HCT116 (cell line): ENCODE results near the gene INTS6L. TPM values are rescaled to one million over a fixed set of nuclear protein-coding genes. Genes with fewer than 3 reads are reported as not detected.

Experiments used
- ATAC-seq: fragments of 200-7000 bp; cut with Tn5 transposase; 2 replicates; pipeline ENCODE4 v1.9.1; 2020; ENCODE audit warnings: mild to moderate bottlenecking, moderate library complexity
- BruUV-seq: library from RNA; stranded (reverse); fragments of 400-500 nt; replicated peaks from 2 replicates; lab custom pipeline; 2021; lab: Mats Ljungman, UMichigan
- CTCF ChIA-PET: fragments of 300-600 bp; sonication (Branson Sonifier 250); formaldehyde crosslinking; loops from one replicate; lab custom pipeline; 2021; ENCODE audit warnings: antibody characterized with exemption; lab: Charles Lee
- POLR2A ChIA-PET: fragments of 300-600, 350-600 bp; sonication (Branson Sonifier 250); formaldehyde crosslinking; loops from one replicate; lab custom pipeline; 2021; ENCODE audit warnings: antibody characterized with exemption; lab: Charles Lee
- RAD21 ChIA-PET, 2 experiments: fragments of 300-600 bp; sonication (Branson Sonifier 250); formaldehyde crosslinking; loops; one replicate each; lab custom pipeline; 2023; ENCODE audit warnings: low total read pairs in 2 of 2; ENCODE audit not compliant: uncharacterized antibody in 2 of 2, unreplicated experiment in 2 of 2, low non-redundant PET in 1 of 2; lab: Charles Lee
- DNase-seq: peaks from one replicate; pipeline ENCODE4 v3.0.0-alpha.2; 2010; ENCODE audit warnings: low read depth, low spot score
- H2AFZ ChIP-seq: fragments of 200-600 bp; shearing (Covaris generic), sonication (generic); 2 replicates; pipeline ENCODE4 v1.6.1; 2017; ENCODE audit warnings: low read depth, mixed run types, mixed read lengths, antibody characterized with exemption, low read length; ENCODE audit not compliant: poor library complexity, severe bottlenecking
- H3K27ac ChIP-seq: 2 replicates; pipeline ENCODE4 v1.5.1; 2012; ENCODE audit warnings: low read depth, low read length
- H3K27me3 ChIP-seq: fragments of 200-600 bp; sonication (generic); 2 replicates; pipeline ENCODE4 v1.6.1; 2016; ENCODE audit warnings: mixed run types, low read length, mixed read lengths; ENCODE audit not compliant: insufficient read depth
- H3K36me3 ChIP-seq, 2 experiments: fragments of 200-500 bp in 1 of 2; fragments of 200-600 bp in 1 of 2; sonication (Bioruptor generic) in 1 of 2; sonication (generic) in 1 of 2; 2 replicates each; pipeline versions ENCODE4 v1.5.1 to v1.6.1; 2014 to 2016; ENCODE audit warnings: low read length in 2 of 2, inconsistent platforms in 1 of 2, mixed read lengths in 1 of 2, mixed run types in 1 of 2; ENCODE audit not compliant: insufficient read depth in 2 of 2, control insufficient read depth in 1 of 2
- H3K4me1 ChIP-seq, 2 experiments: fragments of 200-600 bp in 1 of 2; sonication (generic) in 1 of 2; 2 replicates each; pipeline versions ENCODE4 v1.5.1 to v1.6.1; 2012 to 2017; ENCODE audit warnings: low read length in 2 of 2, inconsistent platforms in 1 of 2, mild to moderate bottlenecking in 1 of 2, mixed read lengths in 1 of 2, mixed run types in 1 of 2, moderate library complexity in 1 of 2; ENCODE audit not compliant: insufficient read depth in 2 of 2, control insufficient read depth in 1 of 2
- H3K4me2 ChIP-seq: fragments of 200-600 bp; sonication (generic); 2 replicates; pipeline ENCODE4 v1.6.1; 2017; ENCODE audit warnings: mixed run types, low read length, mixed read lengths
- H3K4me3 ChIP-seq, 2 experiments: fragments of 200-600 bp in 1 of 2; sonication (generic) in 1 of 2; replicated peaks in 1 of 2; 2 replicates each; pipeline ENCODE4 v1.5.1; 2011 to 2016; ENCODE audit warnings: low read length in 2 of 2, control low read depth in 1 of 2, low read depth in 1 of 2, mild to moderate bottlenecking in 1 of 2, mixed read lengths in 1 of 2, mixed run types in 1 of 2
- H3K79me2 ChIP-seq: fragments of 200-600 bp; sonication (generic); 2 replicates; pipeline ENCODE4 v1.6.1; 2017; ENCODE audit warnings: mild to moderate bottlenecking, mixed run types, low read length, moderate library complexity, mixed read lengths; ENCODE audit not compliant: insufficient read depth
- H3K9ac ChIP-seq: fragments of 200-600 bp; sonication (generic); 2 replicates; pipeline ENCODE4 v1.6.1; 2016; ENCODE audit warnings: low read length, mixed read lengths
- H3K9me2 ChIP-seq: fragments of 200-600 bp; sonication (generic), shearing (Covaris generic); 2 replicates; pipeline ENCODE4 v1.6.1; 2017; ENCODE audit warnings: mixed run types, mild to moderate bottlenecking, moderate library complexity; ENCODE audit not compliant: insufficient read depth
- H3K9me3 ChIP-seq, 2 experiments: fragments of 200-500 bp in 1 of 2; fragments of 200-600 bp in 1 of 2; sonication (Bioruptor generic) in 1 of 2; sonication (generic) in 1 of 2; 2 replicates each; pipeline ENCODE4 v1.6.1; 2014 to 2017; ENCODE audit warnings: low read length in 2 of 2, mixed read lengths in 2 of 2, inconsistent platforms in 1 of 2, low read depth in 1 of 2, mild to moderate bottlenecking in 1 of 2, mixed run types in 1 of 2, moderate library complexity in 1 of 2; ENCODE audit not compliant: control insufficient read depth in 1 of 2, insufficient read depth in 1 of 2
- H4K20me1 ChIP-seq: fragments of 200-600 bp; sonication (generic), shearing (Covaris generic); 2 replicates; pipeline ENCODE4 v1.6.1; 2017; ENCODE audit warnings: mixed run types, mild to moderate bottlenecking, moderate library complexity; ENCODE audit not compliant: insufficient read depth
- ATF3 ChIP-seq: IDR thresholded peaks from 2 replicates; pipeline ENCODE4 v1.6.1; 2012
- CEBPB ChIP-seq: IDR thresholded peaks from 2 replicates; pipeline ENCODE4 v1.6.1; 2012; ENCODE audit warnings: low read depth
- CTCF ChIP-seq, 3 experiments: fragments of 200-600 bp in 1 of 3; sonication (generic) in 1 of 3; IDR thresholded peaks in 2 of 3; conservative IDR thresholded peaks in 1 of 3; 2 replicates each; pipeline ENCODE4 v1.5.1; 2012 to 2017; ENCODE audit warnings: low read depth in 2 of 3, low read length in 2 of 3, antibody characterized with exemption in 1 of 3, borderline replicate concordance in 1 of 3, control low read depth in 1 of 3, mild to moderate bottlenecking in 1 of 3, mixed read lengths in 1 of 3, mixed run types in 1 of 3, moderate library complexity in 1 of 3; ENCODE audit not compliant: insufficient read depth in 1 of 3
- EGR1 ChIP-seq: IDR thresholded peaks from 2 replicates; pipeline ENCODE4 v1.6.1; 2012; ENCODE audit warnings: low read depth
- EZH2 ChIP-seq: fragments of 200-600 bp; sonication (generic); IDR thresholded peaks from 2 replicates; pipeline ENCODE4 v1.6.1; 2017; ENCODE audit warnings: antibody characterized with exemption, mixed run types
- EZH2phosphoT487 ChIP-seq: fragments of 200-600 bp; IDR thresholded peaks from 2 replicates; pipeline ENCODE4 v1.6.1; 2018; ENCODE audit warnings: antibody characterized with exemption, borderline replicate concordance
- FOSL1 ChIP-seq: IDR thresholded peaks from 2 replicates; pipeline ENCODE4 v1.6.1; 2012; ENCODE audit warnings: low read depth
- JUND ChIP-seq: IDR thresholded peaks from 2 replicates; pipeline ENCODE4 v1.6.1; 2012
- MAX ChIP-seq: IDR thresholded peaks from 2 replicates; pipeline ENCODE4 v1.6.1; 2012
- POLR2A ChIP-seq: IDR thresholded peaks from 2 replicates; pipeline ENCODE4 v1.7.0; 2011; ENCODE audit warnings: borderline replicate concordance; ENCODE audit not compliant: insufficient read depth, insufficient read length; ENCODE audit errors: extremely low read depth
- POLR2AphosphoS5 ChIP-seq: IDR thresholded peaks from 2 replicates; pipeline ENCODE4 v1.6.1; 2011; ENCODE audit warnings: mild to moderate bottlenecking, low read depth, low read length, moderate library complexity
- RAD21 ChIP-seq: IDR thresholded peaks from 2 replicates; pipeline ENCODE4 v1.6.1; 2012; ENCODE audit warnings: low read depth, mild to moderate bottlenecking
- REST ChIP-seq: IDR thresholded peaks from 2 replicates; pipeline ENCODE4 v1.6.1; 2012; ENCODE audit warnings: low read depth
- SP1 ChIP-seq: IDR thresholded peaks from 2 replicates; pipeline ENCODE4 v1.6.1; 2012; ENCODE audit warnings: low read depth
- SRF ChIP-seq: IDR thresholded peaks from 2 replicates; pipeline ENCODE4 v1.6.1; 2012; ENCODE audit warnings: low read depth
- TCF7L2 ChIP-seq: IDR thresholded peaks from 2 replicates; pipeline ENCODE4 v1.7.0; 2011; ENCODE audit warnings: borderline replicate concordance, inconsistent platforms; ENCODE audit not compliant: insufficient read depth, insufficient read length; ENCODE audit errors: extremely low read depth
- ZBTB33 ChIP-seq: IDR thresholded peaks from 2 replicates; pipeline ENCODE4 v1.6.1; 2011; ENCODE audit warnings: mild to moderate bottlenecking, low read length, moderate library complexity; ENCODE audit not compliant: insufficient replicate concordance; ENCODE audit errors: extremely low read depth
- ZNF274 ChIP-seq: fragments of 200-500 bp; sonication (Bioruptor generic); IDR thresholded peaks from 2 replicates; pipeline ENCODE4 v1.6.1; 2014; ENCODE audit warnings: mild to moderate bottlenecking, low read depth, low read length, inconsistent platforms
- intact Hi-C: fragments of 100-400 bp; cut with micrococcal nuclease; formaldehyde crosslinking; loops from 2 replicates; pipeline ENCODE4 v1.10.0; 2022
- total RNA-seq: library from RNA; stranded (reverse); gene quantifications from one replicate; pipeline ENCODE4 v1.2.1, GENCODE V29; 2021; ENCODE audit not compliant: unreplicated experiment

The INTS6L gene
- total RNA-seq, 1 experiment from 2014 or later, result 3.6 TPM

- Histone ChIP-seq H4K20me1 (no peaks in the 10 kb centered on the region), H3K9me2 (no peaks in the 10 kb centered on the region), H3K27ac (no peak overlapping the region), H3K9me3 (no peaks in the 10 kb centered on the region), H3K79me2 (no peaks in the 10 kb centered on the region)
- ChIA-PET CTCF (interaction anchor here (1.2 kb wide), 1 partner anchor 53 kb away, joined by 3 read pairs; no protein-coding TSS in a partner anchor), RAD21 (no interaction called here)
- DNase-seq, result no peak
- BruUV-seq, result no TSS peak
- TF ChIP-seq RAD21 (peak; percentile 19; the same call in 1 of the 2 replicates), CEBPB (no peak), JUND (no peak), EGR1 (no peak), REST (no peak), SRF (no peak), ZNF274 (no peak), TCF7L2 (no peak), ZBTB33 (no peak), MAX (no peak), SP1 (no peak), POLR2A (no peak), POLR2AphosphoS5 (no peak), EZH2phosphoT487 (no peak), CTCF (IDR thresholded peaks at IDR 0.05 in 2 of 3, conservative IDR thresholded peaks at IDR 0.05 in 1 of 3; ENCODE audit: borderline replicate concordance in 1 of 3, insufficient read depth in 1 of 3, low read depth in 2 of 3, low read length in 2 of 3) (peak in 2 of 3 experiments; percentile 41 to 43; a peak in 3 of 6 replicates), EZH2 (no peak), FOSL1 (no peak), ATF3 (no peak)
- TF ChIP-seq, all 23 proteins: peak for 2
- intact Hi-C loops, result no loop called here
- H3K4me3 ChIP-seq, result no peak overlapping the region
- POLR2A ChIA-PET, result no interaction called here
- no peak overlapping the region for H3K4me2 ChIP-seq
- no peaks in the 10 kb centered on the region for H3K4me1 ChIP-seq
- H3K36me3 ChIP-seq, result no peaks in the 10 kb centered on the region
- H2AFZ ChIP-seq, result no peak overlapping the region
- H3K27me3 ChIP-seq, result no peaks in the 10 kb centered on the region
- no peak overlapping the region for H3K9ac ChIP-seq
- no peak for ATAC-seq
Observed at GRCh38 chrX:135543924-135544323, 23.5 kb downstream of the INTS6L start.
